ENCODE measurements around the gene FALEC.

Gene FALEC

GRCh38 chr1:150536836-150537731, 21.5 kb downstream of the FALEC start:
- in situ Hi-C loops (cut with HindIII; ENCODE audit: low pct_ligation_motif_present, low sequenced_read_pairs), result no loop called here
- DNase-seq, result no peak
- Histone ChIP-seq H3K27me3 (replicated peaks) (no peaks in the 10 kb centered on the region), H3K4me3 (ENCODE audit: low read depth, low read length) (no peak overlapping the region), H3K36me3 (replicated peaks) (no peaks in the 10 kb centered on the region), H3K27ac (no peak overlapping the region)
- TF ChIP-seq CTCF (IDR thresholded peaks at IDR 0.05; ENCODE audit: low read depth, low read length, missing control alignments), result no peak

GRCh38 chr1:150537732-150538684, 22.5 kb downstream of the FALEC start:
- no peak for TF ChIP-seq CTCF (IDR thresholded peaks at IDR 0.05; ENCODE audit: low read depth, low read length, missing control alignments)
- Histone ChIP-seq H3K36me3 (replicated peaks) (no peaks in the 10 kb centered on the region), H3K27ac (peak overlapping the region; percentile 30), H3K27me3 (replicated peaks) (no peaks in the 10 kb centered on the region), H3K4me3 (ENCODE audit: low read depth, low read length) (no peak overlapping the region)
- DNase-seq, result peak; percentile 72
- in situ Hi-C loops (cut with HindIII; ENCODE audit: low pct_ligation_motif_present, low sequenced_read_pairs), result no loop called here

DNA sequence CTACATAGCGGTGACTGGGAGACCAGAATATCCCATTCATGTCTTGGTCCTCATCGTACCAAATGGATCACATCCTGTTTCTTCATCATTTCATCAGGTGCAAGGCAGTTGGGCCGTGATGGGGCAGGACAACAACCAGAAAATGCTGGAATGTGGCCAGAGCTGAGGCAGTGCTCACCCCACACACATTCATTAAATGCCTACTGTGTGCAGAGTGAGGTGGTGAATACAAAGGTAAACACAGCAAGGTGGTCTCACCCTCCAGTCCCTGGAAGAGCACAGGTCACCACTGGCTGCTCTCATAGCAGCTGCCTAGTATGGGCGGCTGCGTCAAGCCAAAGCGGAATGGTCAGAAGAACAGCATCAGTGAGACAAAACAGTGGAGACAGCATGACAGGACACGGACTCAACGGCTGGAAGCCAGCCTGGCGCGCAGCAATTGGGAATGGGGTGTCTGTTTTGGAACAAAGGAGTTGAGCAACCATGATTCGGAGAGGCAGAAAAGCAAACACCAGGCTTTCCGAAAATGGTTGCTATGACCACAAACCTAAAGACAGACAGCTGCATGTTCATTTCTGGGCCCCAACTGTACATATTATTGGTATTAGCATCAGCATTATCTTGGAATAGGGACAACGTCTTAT, 28.1 kb downstream of the FALEC start:
- in situ Hi-C loops (cut with HindIII; ENCODE audit: low pct_ligation_motif_present, low sequenced_read_pairs), result no loop called here
- no peak for TF ChIP-seq CTCF (IDR thresholded peaks at IDR 0.05; ENCODE audit: low read depth, low read length, missing control alignments)
- H3K36me3 ChIP-seq (replicated peaks), result no peaks in the 10 kb centered on the region
- H3K27ac ChIP-seq, result no peak overlapping the region
- no peak overlapping the region for H3K4me3 ChIP-seq (ENCODE audit: low read depth, low read length)
- no peak for DNase-seq
- no peaks in the 10 kb centered on the region for H3K27me3 ChIP-seq (replicated peaks)

DNA sequence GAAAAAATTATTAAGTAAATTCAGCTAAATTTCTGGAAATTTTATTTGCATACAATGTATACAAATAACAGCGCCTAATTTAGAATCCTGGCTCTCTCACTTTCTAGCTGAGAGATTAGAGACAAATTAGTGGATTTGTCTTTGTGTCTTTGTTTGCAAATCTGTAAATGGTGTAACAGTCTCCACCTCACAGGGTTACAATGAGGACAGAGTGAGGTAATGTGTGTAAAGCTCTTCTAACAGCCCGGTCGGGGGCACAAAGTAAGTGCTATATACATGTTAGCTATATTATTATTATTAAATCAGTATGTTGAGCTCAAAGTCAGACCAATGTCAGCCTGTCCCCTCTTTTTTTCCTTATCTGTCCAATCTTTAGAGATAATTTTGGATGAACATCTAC, 28.7 kb downstream of the FALEC start:
- no peaks in the 10 kb centered on the region for H3K27me3 ChIP-seq (replicated peaks)
- no peak overlapping the region for H3K4me3 ChIP-seq (ENCODE audit: low read depth, low read length)
- no peak for TF ChIP-seq CTCF (IDR thresholded peaks at IDR 0.05; ENCODE audit: low read depth, low read length, missing control alignments)
- no peak overlapping the region for H3K27ac ChIP-seq
- in situ Hi-C loops (cut with HindIII; ENCODE audit: low pct_ligation_motif_present, low sequenced_read_pairs), result no loop called here
- no peaks in the 10 kb centered on the region for H3K36me3 ChIP-seq (replicated peaks)
- DNase-seq, result no peak

DNA sequence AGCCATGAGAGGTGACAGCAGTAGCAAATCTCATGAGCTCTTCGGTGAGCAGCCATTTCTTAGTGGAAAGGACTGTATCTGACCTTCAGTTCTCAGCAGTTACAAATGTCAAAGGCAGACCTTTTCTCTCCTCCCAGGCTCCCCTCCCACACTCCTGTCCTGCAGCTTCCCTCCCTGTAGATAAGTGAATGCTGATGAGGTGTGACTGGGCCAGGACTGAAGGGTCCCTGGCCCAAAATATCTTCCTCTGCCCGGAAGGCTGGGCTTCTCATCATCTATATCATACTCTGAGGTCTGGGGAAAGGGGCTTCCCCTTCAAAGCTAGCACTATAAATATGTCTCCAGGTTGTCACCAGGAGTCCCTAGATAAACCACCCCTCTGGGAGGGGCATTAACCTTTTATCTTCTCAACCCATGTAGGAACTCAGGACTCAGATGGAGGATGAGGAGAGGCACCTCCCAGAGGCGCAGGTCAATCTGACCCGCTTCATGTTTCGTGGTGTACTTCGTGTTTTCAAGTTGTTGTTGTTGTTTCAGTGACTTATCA, 30.0 kb downstream of the FALEC start:
- no peak for DNase-seq
- Histone ChIP-seq H3K27ac (no peak overlapping the region), H3K4me3 (ENCODE audit: low read depth, low read length) (no peak overlapping the region), H3K27me3 (replicated peaks) (no peaks in the 10 kb centered on the region), H3K36me3 (replicated peaks) (no peaks in the 10 kb centered on the region)
- in situ Hi-C loops (cut with HindIII; ENCODE audit: low pct_ligation_motif_present, low sequenced_read_pairs), result no loop called here
- no peak for TF ChIP-seq CTCF (IDR thresholded peaks at IDR 0.05; ENCODE audit: low read depth, low read length, missing control alignments)

Measured in brain microvascular endothelial cell (primary cell).